GM19395 (cell line): Measurements from ENCODE around the gene ZNF518B.
"Not testable (repeated sequence)": the region's sequence is repeated elsewhere in the genome, so short reads cannot be mapped to it uniquely, and the experiment has no call there.

Experiments
- ATAC-seq: cut with Tn5 transposase; IDR thresholded peaks from one replicate; pipeline ENCODE4 v1.9.1; 2021; ENCODE audit warnings: mild to moderate bottlenecking, moderate library complexity; ENCODE audit not compliant: unreplicated experiment

ZNF518B gene

GRCh38 chr4:10459305-10459704 lies 2.1 kb upstream of the ZNF518B start:
- ATAC-seq = no peak

GRCh38 chr4:10458177-10458576 lies 951 bp upstream of the ZNF518B start:
- no peak for ATAC-seq

GRCh38 chr4:10456595-10457254 lies 501 bp downstream of the ZNF518B start:
- peak; percentile 64 for ATAC-seq

GRCh38 chr4:10456260-10456594 lies 999 bp downstream of the ZNF518B start:
- no peak for ATAC-seq

- ATAC-seq = no peak
Measured at GRCh38 chr4:10455133-10455532, 2.1 kb downstream of the ZNF518B start.

GRCh38 chr4:10454726-10455125 lies 2.5 kb downstream of the ZNF518B start:
- no peak for ATAC-seq

- no peak for ATAC-seq
Measured at GRCh38 chr4:10454121-10454520, 3.1 kb downstream of the ZNF518B start.

- ATAC-seq = no peak
Measured at GRCh38 chr4:10448991-10449390, 8.2 kb downstream of the ZNF518B start.

- no peak for ATAC-seq
Measured at GRCh38 chr4:10442976-10443375, 14.2 kb downstream of the ZNF518B start.

- ATAC-seq = no peak
Measured at GRCh38 chr4:10441512-10441911, 15.7 kb downstream of the ZNF518B start.

- ATAC-seq = no peak
Measured at GRCh38 chr4:10438924-10439323, 18.3 kb downstream of the ZNF518B start.

GRCh38 chr4:10437735-10438134 lies 19.5 kb downstream of the ZNF518B start:
- ATAC-seq = no peak

- not testable (repeated sequence) for ATAC-seq
Measured at GRCh38 chr4:10427680-10428079, 29.5 kb downstream of the ZNF518B start.

- ATAC-seq = no peak
Measured at GRCh38 chr4:10421344-10422055, 35.7 kb downstream of the ZNF518B start.

GRCh38 chr4:10417740-10418139 lies 39.5 kb downstream of the ZNF518B start:
- ATAC-seq = no peak

GRCh38 chr4:10416441-10416840 lies 40.8 kb downstream of the ZNF518B start:
- ATAC-seq = no peak

GRCh38 chr4:10413177-10413576 lies 44.0 kb downstream of the ZNF518B start:
- ATAC-seq = peak; percentile 93

GRCh38 chr4:10405672-10406071 lies 51.6 kb downstream of the ZNF518B start:
- no peak for ATAC-seq

- no peak for ATAC-seq
Measured at GRCh38 chr4:10403633-10404445, 53.4 kb downstream of the ZNF518B start.

GRCh38 chr4:10395971-10396580 lies 61.1 kb downstream of the ZNF518B start:
- ATAC-seq = no peak
